B cell (primary cell): Measurements from ENCODE around the gene HENMT1.

Experiments
- EZH2 ChIP-seq: IDR thresholded peaks from 2 replicates; pipeline ENCODE4 v1.6.1; 2012; ENCODE audit warnings: borderline replicate concordance, low read depth, mild to moderate bottlenecking, moderate library complexity, low read length; ENCODE audit not compliant: insufficient read depth, poor library complexity, severe bottlenecking
- TF ChIP-seq, protein P1 (sequence below): fragments of 200-600 bp; IDR thresholded peaks from one replicate; pipeline ENCODE4 v1.8.0; 2022; ENCODE audit warnings: antibody characterized with exemption, mild to moderate bottlenecking

DNA sequence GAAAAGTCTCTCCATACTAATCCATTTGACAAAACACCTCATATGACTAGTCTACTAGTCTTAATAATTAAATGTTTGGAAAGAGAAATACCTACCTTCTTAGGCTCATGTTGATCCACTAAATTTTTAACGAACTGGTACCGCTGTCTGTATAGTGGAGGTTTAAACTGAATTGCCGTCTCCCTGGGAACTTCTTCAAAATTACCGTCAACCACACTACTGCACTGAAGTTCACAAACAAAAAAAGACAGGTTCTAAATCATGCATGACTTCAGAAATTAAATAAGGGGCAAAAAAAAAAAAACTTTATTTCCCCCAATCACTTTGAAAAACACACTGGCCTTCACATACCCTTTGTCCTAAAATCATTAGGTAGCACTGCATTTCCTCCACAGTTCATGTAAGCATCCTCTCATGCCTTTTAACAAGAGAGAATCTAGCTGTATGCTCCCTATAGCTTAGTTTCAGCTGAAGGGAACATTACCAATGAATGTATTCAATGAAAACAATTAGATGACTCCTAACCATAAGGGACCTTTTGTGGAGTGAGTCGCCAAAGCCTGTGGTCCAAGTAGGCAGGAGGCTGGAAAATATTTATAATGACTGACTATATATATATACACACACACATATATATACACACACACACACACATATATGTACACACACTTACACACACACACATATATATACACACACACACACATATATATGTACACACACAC is 3.4 kb downstream of the HENMT1 start:
- TF ChIP-seq, protein P1, sequence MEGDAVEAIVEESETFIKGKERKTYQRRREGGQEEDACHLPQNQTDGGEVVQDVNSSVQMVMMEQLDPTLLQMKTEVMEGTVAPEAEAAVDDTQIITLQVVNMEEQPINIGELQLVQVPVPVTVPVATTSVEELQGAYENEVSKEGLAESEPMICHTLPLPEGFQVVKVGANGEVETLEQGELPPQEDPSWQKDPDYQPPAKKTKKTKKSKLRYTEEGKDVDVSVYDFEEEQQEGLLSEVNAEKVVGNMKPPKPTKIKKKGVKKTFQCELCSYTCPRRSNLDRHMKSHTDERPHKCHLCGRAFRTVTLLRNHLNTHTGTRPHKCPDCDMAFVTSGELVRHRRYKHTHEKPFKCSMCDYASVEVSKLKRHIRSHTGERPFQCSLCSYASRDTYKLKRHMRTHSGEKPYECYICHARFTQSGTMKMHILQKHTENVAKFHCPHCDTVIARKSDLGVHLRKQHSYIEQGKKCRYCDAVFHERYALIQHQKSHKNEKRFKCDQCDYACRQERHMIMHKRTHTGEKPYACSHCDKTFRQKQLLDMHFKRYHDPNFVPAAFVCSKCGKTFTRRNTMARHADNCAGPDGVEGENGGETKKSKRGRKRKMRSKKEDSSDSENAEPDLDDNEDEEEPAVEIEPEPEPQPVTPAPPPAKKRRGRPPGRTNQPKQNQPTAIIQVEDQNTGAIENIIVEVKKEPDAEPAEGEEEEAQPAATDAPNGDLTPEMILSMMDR = no peak
- TF ChIP-seq EZH2 = no peak
